Stomach smooth muscle (tissue), 2 donors: ENCODE results near the gene CTSS.
"Not testable (repeated sequence)": the region's sequence is repeated elsewhere in the genome, so short reads cannot be mapped to it uniquely, and the experiment has no call there.

Experiments used
- H3K27ac ChIP-seq: one replicate; pipeline ENCODE4 v1.7.0; 2013; ENCODE audit warnings: mild to moderate bottlenecking, low read length, inconsistent platforms
- H3K27me3 ChIP-seq, 2 donors: one replicate each; pipeline ENCODE4 v1.7.0; 2013; ENCODE audit warnings: low read length in 2 of 2; ENCODE audit not compliant: insufficient read depth in 2 of 2, control insufficient read depth in 1 of 2
- H3K36me3 ChIP-seq, 2 donors: one replicate each; pipeline ENCODE4 v1.7.0; 2013; ENCODE audit warnings: low read length in 2 of 2; ENCODE audit not compliant: control insufficient read depth in 2 of 2, insufficient read depth in 2 of 2
- H3K4me1 ChIP-seq: one replicate; pipeline ENCODE4 v1.7.0; 2013; ENCODE audit warnings: low read length; ENCODE audit not compliant: control insufficient read depth, insufficient read depth
- H3K4me3 ChIP-seq, 2 donors: one replicate each; pipeline ENCODE4 v1.7.0; 2013; ENCODE audit warnings: low read length in 2 of 2
- H3K9ac ChIP-seq, 2 donors: one replicate each; pipeline ENCODE4 v1.7.0; 2013; ENCODE audit warnings: low read length in 2 of 2, mild to moderate bottlenecking in 1 of 2
- H3K9me3 ChIP-seq, 2 donors: one replicate each; pipeline ENCODE4 v1.7.0; 2013; ENCODE audit warnings: low read length in 2 of 2; ENCODE audit not compliant: control insufficient read depth in 2 of 2
- donor health status: healthy.
- donor health status: Pancreatic carcinoma.

The CTSS gene

DNA sequence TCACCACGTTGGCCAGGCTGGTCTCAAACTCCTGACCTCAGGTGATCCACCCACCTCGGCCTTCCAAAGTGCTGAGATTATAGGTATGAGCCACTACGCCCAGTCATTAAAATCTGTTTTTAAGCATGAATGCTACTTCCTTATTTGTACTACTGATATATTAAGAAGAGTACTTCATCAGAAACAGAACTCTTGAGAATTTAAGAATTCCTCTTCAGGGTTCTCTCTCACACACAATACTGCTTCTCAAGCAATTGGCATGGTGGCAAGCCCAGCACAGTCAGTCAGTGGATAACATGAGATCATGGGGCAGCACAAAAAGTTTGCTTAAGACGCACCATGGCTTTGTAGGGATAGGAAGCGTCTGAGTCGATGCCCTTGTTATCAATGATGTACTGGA is 14.1 kb downstream of the CTSS start:
- Histone ChIP-seq H3K4me3 (no peak overlapping the region), H3K27me3 (no peaks in the 10 kb centered on the region), H3K27ac (no peak overlapping the region), H3K36me3 (no peaks in the 10 kb centered on the region), H3K4me1 (no peaks in the 10 kb centered on the region), H3K9ac (no peak overlapping the region), H3K9me3 (no peaks in the 10 kb centered on the region)

DNA sequence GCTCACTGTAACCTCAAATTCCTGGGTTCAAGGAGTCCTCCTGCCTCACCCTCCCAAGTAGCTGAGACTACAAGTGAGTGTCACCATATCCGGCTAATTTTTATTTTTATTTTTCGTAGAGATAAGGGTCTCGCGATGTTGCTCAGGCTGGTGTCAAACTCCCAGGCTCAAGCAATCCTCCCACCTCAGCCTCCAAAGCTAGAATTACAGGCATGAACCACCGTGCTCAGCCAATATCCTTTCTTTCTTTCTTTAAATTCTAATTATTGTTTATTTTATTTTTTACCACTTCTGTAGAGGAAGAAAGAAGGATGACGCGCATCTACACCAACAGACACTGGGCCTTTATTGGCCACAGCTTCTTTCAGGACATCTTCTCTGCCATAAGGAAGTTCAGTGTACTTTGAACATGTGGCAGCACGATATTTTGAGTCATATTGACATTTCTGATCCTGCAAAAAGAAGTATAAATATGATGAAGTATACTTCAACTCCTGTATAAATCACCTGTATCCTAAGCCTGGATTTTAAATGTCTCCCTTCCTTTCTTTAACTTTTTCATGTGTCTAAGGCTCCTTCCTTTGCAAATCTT is 15.8 kb downstream of the CTSS start:
- H3K27ac ChIP-seq, result no peak overlapping the region
- no peaks in the 10 kb centered on the region for H3K27me3 ChIP-seq
- no peak overlapping the region for H3K4me3 ChIP-seq
- no peaks in the 10 kb centered on the region for H3K9me3 ChIP-seq
- H3K36me3 ChIP-seq, result no peaks in the 10 kb centered on the region
- no peak overlapping the region for H3K9ac ChIP-seq
- H3K4me1 ChIP-seq, result no peaks in the 10 kb centered on the region

DNA sequence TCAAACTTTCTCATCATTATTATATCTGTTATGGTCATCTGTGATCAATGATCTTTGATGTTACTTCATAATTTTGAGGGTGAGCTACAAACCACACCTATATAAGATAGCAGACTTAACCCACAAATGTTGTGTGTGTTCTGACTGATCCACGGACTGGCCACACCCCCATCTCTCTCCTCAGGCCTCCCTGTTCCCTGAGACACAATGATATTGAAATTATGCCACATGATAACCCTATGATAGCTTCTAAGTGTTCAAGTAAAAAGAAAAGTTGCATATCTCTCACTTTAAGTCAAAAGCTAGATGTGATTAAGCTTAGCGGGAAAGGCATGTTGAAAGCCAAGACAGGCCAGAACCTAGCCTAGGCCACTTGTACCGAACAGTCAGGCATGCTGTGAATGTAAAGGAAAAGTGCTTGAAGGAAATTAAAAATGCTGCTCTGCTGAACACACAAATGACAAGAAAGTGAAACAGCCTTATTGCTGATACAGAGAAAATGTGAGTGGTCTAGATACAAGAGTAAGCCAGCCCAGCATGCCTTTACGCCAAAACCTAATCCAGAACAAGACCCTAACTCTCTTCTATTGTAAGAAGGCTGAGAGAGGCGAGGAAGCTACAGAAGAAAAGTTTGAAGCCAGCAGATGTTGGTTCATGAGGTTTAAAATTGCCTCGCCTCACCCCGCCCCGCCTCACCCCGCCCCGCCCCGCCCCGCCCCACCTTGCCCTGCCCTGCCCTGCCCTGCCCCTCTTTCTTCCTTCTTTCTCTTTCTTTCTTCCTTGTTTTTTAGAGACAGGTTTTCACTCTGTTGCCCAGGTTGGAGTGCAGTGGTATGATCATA is 16.5 kb downstream of the CTSS start:
- H3K9ac ChIP-seq, result no peak overlapping the region
- no peak overlapping the region for H3K27ac ChIP-seq
- H3K27me3 ChIP-seq, result no peaks in the 10 kb centered on the region
- no peak overlapping the region for H3K4me3 ChIP-seq
- no peaks in the 10 kb centered on the region for H3K9me3 ChIP-seq
- H3K36me3 ChIP-seq, result no peaks in the 10 kb centered on the region
- no peaks in the 10 kb centered on the region for H3K4me1 ChIP-seq

DNA sequence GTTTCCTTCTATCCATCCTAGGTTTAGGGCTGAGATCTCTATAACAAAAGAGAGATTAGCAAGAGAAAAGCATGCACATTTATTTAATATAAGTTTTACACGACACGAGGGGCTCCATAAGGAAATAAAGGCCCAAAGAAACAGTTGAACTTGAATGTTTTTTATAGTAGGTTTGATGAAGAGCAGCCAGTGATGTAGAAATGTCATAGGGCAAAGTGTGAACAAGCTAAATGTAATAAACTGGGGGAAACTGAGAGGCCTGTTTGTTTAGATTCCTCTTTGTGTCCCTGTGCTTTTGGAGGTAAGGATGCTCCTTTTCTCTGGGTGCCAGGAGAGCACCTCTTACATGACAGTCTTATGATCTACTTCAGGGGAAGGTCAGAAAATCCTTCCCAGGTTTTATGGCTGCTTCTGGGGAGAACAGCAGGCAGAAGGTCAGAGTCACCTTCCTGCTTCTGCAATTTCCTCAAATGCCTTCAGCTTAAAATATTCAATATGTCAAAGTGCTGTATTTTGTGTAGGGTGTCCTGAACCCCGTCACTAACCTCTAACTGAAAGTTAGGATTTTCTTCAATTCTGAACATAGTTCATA is 35.4 kb downstream of the CTSS start:
- Histone ChIP-seq H3K4me1 (no peaks in the 10 kb centered on the region), H3K27ac (no peak overlapping the region), H3K9ac (no peak overlapping the region), H3K4me3 (no peak overlapping the region), H3K9me3 (no peaks in the 10 kb centered on the region), H3K27me3 (no peaks in the 10 kb centered on the region), H3K36me3 (no peaks in the 10 kb centered on the region)

DNA sequence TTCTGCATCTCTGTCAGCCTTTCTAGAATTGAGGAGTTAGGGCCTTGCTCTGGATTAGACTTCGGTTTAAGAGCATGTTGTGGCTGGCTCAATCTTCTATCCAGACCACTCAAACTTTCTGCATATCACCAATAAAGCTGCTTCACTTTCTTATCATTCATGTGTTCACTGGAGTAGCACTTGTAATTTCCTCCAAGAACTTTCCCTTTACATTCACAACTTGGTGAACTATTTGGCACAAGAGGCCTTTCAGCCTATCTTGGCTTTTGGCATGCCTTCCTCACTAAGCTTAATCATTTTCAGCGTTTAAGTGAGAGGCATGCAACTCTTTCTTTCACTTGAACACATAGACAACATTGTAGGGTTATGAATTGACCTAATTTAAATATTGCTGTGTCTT is 41.2 kb downstream of the CTSS start:
- H3K9ac ChIP-seq, result no peak overlapping the region
- H3K4me3 ChIP-seq, result no peak overlapping the region
- no peaks in the 10 kb centered on the region for H3K4me1 ChIP-seq
- no peaks in the 10 kb centered on the region for H3K36me3 ChIP-seq
- H3K9me3 ChIP-seq, result no peaks in the 10 kb centered on the region
- H3K27me3 ChIP-seq, result no peaks in the 10 kb centered on the region
- H3K27ac ChIP-seq, result no peak overlapping the region

DNA sequence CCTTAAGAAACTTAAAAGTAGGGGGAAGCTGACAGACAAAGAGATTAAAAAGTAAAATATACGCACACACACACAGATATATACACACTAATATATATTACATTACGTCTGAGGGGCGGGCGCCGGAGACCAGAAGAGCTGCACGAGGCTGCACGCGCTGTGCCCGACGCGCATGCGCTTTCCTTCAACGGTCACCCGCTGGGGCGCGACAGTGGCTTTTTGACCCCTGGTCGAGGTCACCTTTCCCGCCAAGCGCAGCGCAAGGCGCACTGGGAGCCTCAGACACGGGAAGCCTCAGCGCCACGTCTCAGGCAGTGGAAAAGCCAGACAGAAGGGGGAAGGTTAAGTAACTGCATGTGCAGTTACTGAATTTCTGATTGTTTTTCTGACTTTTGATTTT is 44.9 kb downstream of the CTSS start, which contains the start of gene HORMAD1:
TSS of gene HORMAD1 (minus strand) at position 193 of the 400 bp plus-strand sequence. CDS start 1,390 bp downstream, outside the sequence.
- Histone ChIP-seq H3K4me1 (no peaks in the 10 kb centered on the region), H3K27me3 (no peaks in the 10 kb centered on the region), H3K9me3 (no peaks in the 10 kb centered on the region), H3K9ac (no peak within 1 kb of the TSS), H3K4me3 (no peak within 1 kb of the TSS), H3K36me3 (no peaks in the 10 kb centered on the region), H3K27ac (no peak within 1 kb of the TSS)

DNA sequence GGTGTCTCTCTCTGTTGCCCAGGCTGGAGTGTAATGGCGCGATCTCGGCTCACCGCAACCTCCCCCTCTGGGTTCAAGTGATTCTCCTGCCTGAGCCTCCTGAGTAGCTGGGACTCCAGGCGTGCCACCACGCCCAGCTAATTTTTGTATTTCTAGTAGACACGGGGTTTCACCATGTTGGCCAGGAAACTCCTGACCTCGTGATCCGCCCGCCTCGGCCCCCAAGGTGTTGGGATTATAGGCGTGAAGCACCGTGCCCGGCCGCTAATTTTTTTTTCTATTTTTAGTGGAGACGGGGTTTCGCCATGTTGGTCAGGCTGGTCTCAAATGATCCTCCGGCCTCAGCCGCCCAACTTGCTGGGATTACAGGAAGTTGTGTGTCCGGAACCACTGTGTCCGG is 45.5 kb downstream of the CTSS start:
- H3K4me3 ChIP-seq, result no peak overlapping the region

DNA sequence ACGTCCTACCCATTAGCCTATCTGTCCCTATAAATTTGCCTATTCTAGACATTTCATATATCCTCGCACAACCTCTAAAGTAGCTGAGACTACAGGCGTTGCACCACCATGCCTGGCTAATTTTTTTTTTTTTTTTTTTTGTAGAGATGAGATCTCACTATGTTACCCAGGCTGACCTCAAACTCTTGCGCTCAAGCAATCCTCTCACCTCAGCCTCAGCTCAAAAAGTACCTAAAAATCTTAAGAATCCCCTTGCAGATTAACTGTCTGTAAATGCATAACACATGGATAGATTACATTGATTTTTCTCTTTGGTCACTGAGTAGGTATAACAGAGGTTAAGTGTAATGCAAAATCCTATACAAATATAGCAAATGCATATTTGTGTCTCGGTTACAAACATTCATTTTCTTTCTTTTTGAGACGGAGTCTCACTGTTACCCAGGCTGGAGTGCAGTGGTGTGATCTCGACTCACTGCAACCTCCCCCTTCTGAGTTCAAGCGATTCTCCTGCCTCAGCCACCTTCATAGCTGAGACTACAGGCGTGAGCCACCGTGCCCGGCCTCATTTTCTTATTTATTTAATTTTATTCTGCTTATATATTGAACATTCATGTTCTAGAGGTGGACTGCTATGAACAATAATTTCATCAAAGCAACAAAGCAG is 47.2 kb downstream of the CTSS start:
- no peaks in the 10 kb centered on the region for H3K27me3 ChIP-seq
- no peak overlapping the region for H3K4me3 ChIP-seq
- H3K9me3 ChIP-seq, result no peaks in the 10 kb centered on the region
- no peak overlapping the region for H3K9ac ChIP-seq
- H3K36me3 ChIP-seq, result no peaks in the 10 kb centered on the region
- H3K4me1 ChIP-seq, result no peaks in the 10 kb centered on the region
- H3K27ac ChIP-seq, result no peak overlapping the region

More for the DNA sequence above, 45.5 kb downstream of the CTSS start:
- Histone ChIP-seq H3K27ac (no peak overlapping the region), H3K9me3 (no peaks in the 10 kb centered on the region), H3K36me3 (no peaks in the 10 kb centered on the region), H3K9ac (no peak overlapping the region), H3K4me1 (no peaks in the 10 kb centered on the region), H3K27me3 (no peaks in the 10 kb centered on the region)

DNA sequence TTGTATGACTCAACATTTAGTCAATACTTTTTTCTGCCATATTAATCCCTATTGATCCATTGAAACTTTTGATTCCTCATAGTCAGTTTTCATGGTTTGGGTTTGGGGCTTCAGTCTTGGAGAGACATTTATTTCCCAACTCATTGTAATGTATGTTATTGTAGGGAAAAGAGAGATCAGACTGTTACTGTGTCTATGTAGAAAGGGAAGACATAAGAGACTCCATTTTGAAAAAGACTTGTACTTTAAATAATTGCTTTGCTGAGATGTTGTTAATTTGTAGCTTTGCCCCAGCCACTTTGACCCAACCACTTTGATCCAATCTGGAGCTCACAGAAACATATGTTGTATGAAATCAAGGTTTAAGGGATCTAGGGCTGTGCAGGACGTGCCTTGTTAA is 56.5 kb downstream of the CTSS start:
- H3K4me3 ChIP-seq, H3K36me3 ChIP-seq, H3K27me3 ChIP-seq, H3K9me3 ChIP-seq, H3K27ac ChIP-seq, H3K9ac ChIP-seq, H3K4me1 ChIP-seq: not testable (repeated sequence)

DNA sequence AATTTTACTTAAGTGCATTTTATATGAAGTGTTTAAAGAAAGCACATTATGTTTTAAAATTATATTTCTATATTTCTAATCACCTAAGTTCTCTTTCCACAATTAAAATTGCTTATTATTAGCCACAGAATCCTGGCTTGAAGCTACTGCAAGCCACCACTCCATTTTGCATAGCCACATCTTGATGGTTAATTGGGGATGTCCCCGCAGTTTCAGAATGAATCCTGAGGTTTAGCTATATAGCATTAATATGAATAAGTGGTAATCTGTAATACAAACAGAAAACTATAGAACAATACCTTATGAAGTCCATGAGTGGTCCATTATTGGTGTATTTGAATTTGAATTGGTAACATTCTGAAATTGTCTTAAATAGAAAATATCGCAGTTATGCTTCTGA is 57.0 kb downstream of the CTSS start:
- Histone ChIP-seq H3K4me1 (no peaks in the 10 kb centered on the region), H3K27me3 (no peaks in the 10 kb centered on the region), H3K36me3 (no peaks in the 10 kb centered on the region), H3K27ac (no peak overlapping the region), H3K9me3 (no peaks in the 10 kb centered on the region), H3K4me3 (no peak overlapping the region), H3K9ac (no peak overlapping the region)
